PC-9 (cell line): ENCODE data around the gene GNA12. TPM values are rescaled to one million over a fixed set of nuclear protein-coding genes. Genes with fewer than 3 reads are reported as not detected.

Source experiments
- BruUV-seq: library from RNA; stranded (reverse); fragments of 400-500 nt; replicated peaks from 2 replicates; lab custom pipeline; 2021; lab: Mats Ljungman, UMichigan
- CTCF ChIA-PET: fragments of 300-600 bp; sonication (Branson Sonifier 250); formaldehyde crosslinking; loops from one replicate; lab custom pipeline; 2022; ENCODE audit warnings: antibody characterized with exemption; lab: Charles Lee
- POLR2A ChIA-PET: fragments of 300-600 bp; sonication (Branson Sonifier 250); formaldehyde crosslinking; loops from one replicate; lab custom pipeline; 2022; ENCODE audit warnings: antibody characterized with exemption; ENCODE audit not compliant: unreplicated experiment; lab: Charles Lee
- DNase-seq, 2 experiments: peaks; one replicate each; pipeline versions ENCODE4 v3.0.0 to v3.0.0-alpha.2; 2015 to 2022; ENCODE audit warnings: mixed read lengths in 1 of 2
- H2AFZ ChIP-seq: fragments of 200-600 bp; sonication (generic); 2 replicates; pipeline ENCODE4 v1.8.1; 2017; ENCODE audit warnings: antibody characterized with exemption
- H3F3A ChIP-seq: fragments of 200-600 bp; sonication (generic); 2 replicates; pipeline ENCODE4 v1.8.1; 2017; ENCODE audit warnings: antibody characterized with exemption, mild to moderate bottlenecking, low read depth; ENCODE audit not compliant: insufficient read depth
- H3K27ac ChIP-seq: fragments of 200-600 bp; sonication (generic); 2 replicates; pipeline ENCODE4 v1.6.1; 2016; ENCODE audit warnings: mixed run types
- H3K27me3 ChIP-seq: fragments of 200-600 bp; sonication (generic); 2 replicates; pipeline ENCODE4 v1.6.1; 2016; ENCODE audit warnings: low read depth, mixed run types; ENCODE audit not compliant: insufficient read depth
- H3K36me3 ChIP-seq: fragments of 200-600 bp; sonication (generic); 2 replicates; pipeline ENCODE4 v1.6.1; 2016; ENCODE audit warnings: low read depth, mixed run types
- H3K4me1 ChIP-seq: fragments of 200-600 bp; sonication (generic); replicated peaks from 2 replicates; pipeline ENCODE4 v1.6.1; 2016; ENCODE audit warnings: mixed run types; ENCODE audit not compliant: insufficient read depth
- H3K4me2 ChIP-seq: fragments of 200-600 bp; sonication (generic); 2 replicates; pipeline ENCODE4 v1.6.1; 2017; ENCODE audit warnings: mixed run types
- H3K4me3 ChIP-seq: fragments of 200-600 bp; sonication (generic); 2 replicates; pipeline ENCODE4 v1.6.1; 2016; ENCODE audit warnings: mixed run types
- H3K79me2 ChIP-seq: fragments of 200-600 bp; sonication (generic); 2 replicates; pipeline ENCODE4 v1.6.1; 2017; ENCODE audit warnings: low read depth, mixed run types
- H3K9me2 ChIP-seq: fragments of 200-600 bp; sonication (generic); 2 replicates; pipeline ENCODE4 v1.8.1; 2017; ENCODE audit warnings: mild to moderate bottlenecking; ENCODE audit not compliant: insufficient read depth
- H3K9me3 ChIP-seq: fragments of 200-600 bp; sonication (generic); 2 replicates; pipeline ENCODE4 v1.8.1; 2016; ENCODE audit warnings: low read depth; ENCODE audit not compliant: insufficient read depth
- H4K20me1 ChIP-seq: fragments of 200-600 bp; sonication (generic); 2 replicates; pipeline ENCODE4 v1.8.1; 2017; ENCODE audit not compliant: insufficient read depth
- EZH2 ChIP-seq: fragments of 200-600 bp; sonication (generic); IDR thresholded peaks from 2 replicates; pipeline ENCODE4 v1.8.0; 2017; ENCODE audit warnings: antibody characterized with exemption, low read depth
- intact Hi-C: fragments of 100-400 bp; cut with micrococcal nuclease; formaldehyde crosslinking; loops from one replicate; pipeline ENCODE4 v1.10.0; 2022; ENCODE audit not compliant: unreplicated experiment
- total RNA-seq: library from RNA; stranded (reverse); gene quantifications from 2 replicates; pipeline ENCODE4 v1.2.3, GENCODE V29; 2021
- TF ChIP-seq, protein P1 (sequence below): fragments of 200-600 bp; sonication (generic); conservative IDR thresholded peaks from 2 replicates; pipeline ENCODE4 v1.6.1; 2017; ENCODE audit warnings: mixed run types, antibody characterized with exemption, mild to moderate bottlenecking, moderate library complexity

The GNA12 gene
- total RNA-seq, 1 experiment from 2014 or later: 51.7 TPM

DNA sequence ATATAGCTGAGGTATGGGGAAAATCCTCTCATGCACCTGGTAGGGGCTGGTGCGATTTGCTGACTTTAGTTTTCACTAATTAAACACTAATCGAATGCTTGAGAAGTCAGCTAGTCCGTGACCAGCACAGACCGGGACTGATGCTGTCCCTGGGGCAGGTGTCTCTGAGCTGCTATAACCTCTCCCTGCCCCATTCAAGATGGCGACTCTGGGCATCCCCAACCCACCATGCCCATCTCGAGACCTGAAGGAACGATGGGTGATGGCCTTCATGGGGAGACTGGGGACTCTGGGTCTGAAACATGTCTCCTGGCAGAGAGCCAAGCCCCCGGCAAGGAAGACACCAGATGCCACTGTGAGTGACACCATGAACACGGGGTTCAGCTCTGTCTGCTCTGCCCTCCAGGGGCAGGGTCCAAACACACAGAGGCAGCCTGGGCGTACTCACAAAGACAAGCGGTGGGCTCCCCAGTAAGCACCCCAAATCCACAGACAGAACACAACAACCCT lies 57.4 kb downstream of the GNA12 start:
- Histone ChIP-seq H3K36me3 (peaks cover 37% of the 10 kb centered on the region), H3K9me2 (no peaks in the 10 kb centered on the region), H3K4me3 (no peak overlapping the region), H3F3A (peaks cover 58% of the 10 kb centered on the region), H3K4me2 (0 out of 2 replicates have a peak overlapping the region, but pooled peaks have one; percentile 68), H3K4me1 (peaks cover 45% of the 10 kb centered on the region), H3K27ac (peak overlapping the region; percentile 94), H3K79me2 (peaks cover 77% of the 10 kb centered on the region), H3K9me3 (no peaks in the 10 kb centered on the region), H2AFZ (no peak overlapping the region), H4K20me1 (no peaks in the 10 kb centered on the region), H3K27me3 (no peaks in the 10 kb centered on the region)
- DNase-seq: no peak
- intact Hi-C loops: loop anchor here (5.0 kb wide), 1 partner anchor 56 kb away; the partner anchor contains the start of gene GNA12
- ChIA-PET POLR2A (no interaction called here), CTCF (no interaction called here)
- TF ChIP-seq, protein P1, sequence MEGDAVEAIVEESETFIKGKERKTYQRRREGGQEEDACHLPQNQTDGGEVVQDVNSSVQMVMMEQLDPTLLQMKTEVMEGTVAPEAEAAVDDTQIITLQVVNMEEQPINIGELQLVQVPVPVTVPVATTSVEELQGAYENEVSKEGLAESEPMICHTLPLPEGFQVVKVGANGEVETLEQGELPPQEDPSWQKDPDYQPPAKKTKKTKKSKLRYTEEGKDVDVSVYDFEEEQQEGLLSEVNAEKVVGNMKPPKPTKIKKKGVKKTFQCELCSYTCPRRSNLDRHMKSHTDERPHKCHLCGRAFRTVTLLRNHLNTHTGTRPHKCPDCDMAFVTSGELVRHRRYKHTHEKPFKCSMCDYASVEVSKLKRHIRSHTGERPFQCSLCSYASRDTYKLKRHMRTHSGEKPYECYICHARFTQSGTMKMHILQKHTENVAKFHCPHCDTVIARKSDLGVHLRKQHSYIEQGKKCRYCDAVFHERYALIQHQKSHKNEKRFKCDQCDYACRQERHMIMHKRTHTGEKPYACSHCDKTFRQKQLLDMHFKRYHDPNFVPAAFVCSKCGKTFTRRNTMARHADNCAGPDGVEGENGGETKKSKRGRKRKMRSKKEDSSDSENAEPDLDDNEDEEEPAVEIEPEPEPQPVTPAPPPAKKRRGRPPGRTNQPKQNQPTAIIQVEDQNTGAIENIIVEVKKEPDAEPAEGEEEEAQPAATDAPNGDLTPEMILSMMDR: no peak
- TF ChIP-seq EZH2: no peak
- no TSS peak for BruUV-seq

DNA sequence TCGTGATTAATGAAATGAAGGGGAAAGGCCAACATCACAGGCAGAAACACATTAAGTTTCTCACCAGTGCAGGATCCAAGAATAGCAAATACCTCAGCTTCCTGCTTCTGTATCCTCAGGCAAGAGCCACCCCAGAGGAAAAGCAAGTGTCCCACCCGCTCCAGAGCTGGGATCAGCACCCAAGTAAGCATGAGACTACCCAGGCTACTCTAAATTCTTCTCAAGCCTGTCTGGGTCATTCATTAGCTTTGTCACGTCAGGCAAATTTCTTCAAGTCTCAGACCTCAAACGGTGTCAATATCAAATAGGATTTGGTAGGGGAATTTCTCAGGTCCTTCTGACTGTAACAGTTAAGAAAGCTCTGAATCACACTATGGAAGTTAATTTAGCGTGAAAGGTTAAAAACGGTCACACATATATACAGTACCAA lies 59.0 kb downstream of the GNA12 start:
- CTCF ChIA-PET: no interaction called here
- Histone ChIP-seq H4K20me1 (no peaks in the 10 kb centered on the region), H3K4me3 (no peak overlapping the region; the same call in 1 of the 2 replicates), H2AFZ (no peak overlapping the region), H3K9me3 (no peaks in the 10 kb centered on the region), H3K9me2 (no peaks in the 10 kb centered on the region), H3K36me3 (peaks cover 46% of the 10 kb centered on the region), H3K79me2 (peaks cover 82% of the 10 kb centered on the region), H3F3A (peaks cover 48% of the 10 kb centered on the region), H3K4me1 (peaks cover 45% of the 10 kb centered on the region), H3K27ac (peak overlapping the region; percentile 94), H3K4me2 (peak overlapping the region; percentile 68), H3K27me3 (no peaks in the 10 kb centered on the region)
- peak; percentile 59 to 99 for DNase-seq
- TF ChIP-seq, protein P1: no peak
- no peak for TF ChIP-seq EZH2
- BruUV-seq: no TSS peak
- POLR2A ChIA-PET: interaction anchor here (0.5 to 0.6 kb wide), 2 partner anchors 35 to 154 kb away, joined by 4 to 46 read pairs; no protein-coding TSS in a partner anchor
- intact Hi-C loops: loop anchor here (2.0 to 5.0 kb wide), 2 partner anchors 36 to 57 kb away; partner anchors contain the start of gene GNA12

- Histone ChIP-seq H3K9me3 (no peaks in the 10 kb centered on the region), H3K4me1 (peaks cover 63% of the 10 kb centered on the region), H3K79me2 (peaks cover 75% of the 10 kb centered on the region), H4K20me1 (no peaks in the 10 kb centered on the region), H2AFZ (no peak overlapping the region), H3K27ac (peak overlapping the region; percentile 4; the same call in 1 of the 2 replicates), H3K4me2 (no peak overlapping the region), H3K27me3 (no peaks in the 10 kb centered on the region), H3K36me3 (peaks cover 41% of the 10 kb centered on the region), H3K9me2 (no peaks in the 10 kb centered on the region), H3F3A (peaks cover 63% of the 10 kb centered on the region), H3K4me3 (no peak overlapping the region)
- ChIA-PET CTCF (interaction anchor here (0.6 kb wide), 1 partner anchor 456 kb away, joined by 3 read pairs; no protein-coding TSS in a partner anchor), POLR2A (no interaction called here)
- intact Hi-C loops: no loop called here
- no peak for DNase-seq
- no TSS peak for BruUV-seq
- TF ChIP-seq, protein P1: no peak
- no peak for TF ChIP-seq EZH2
Measured at GRCh38 chr7:2782565-2782964, 61.5 kb downstream of the GNA12 start.
